ENCODE results near the gene SCRN2. TPM values are rescaled to one million over a fixed set of nuclear protein-coding genes. Genes with fewer than 3 reads are reported as not detected.

SCRN2 gene
- polyA plus RNA-seq, 1 donor: 109 TPM

DNA sequence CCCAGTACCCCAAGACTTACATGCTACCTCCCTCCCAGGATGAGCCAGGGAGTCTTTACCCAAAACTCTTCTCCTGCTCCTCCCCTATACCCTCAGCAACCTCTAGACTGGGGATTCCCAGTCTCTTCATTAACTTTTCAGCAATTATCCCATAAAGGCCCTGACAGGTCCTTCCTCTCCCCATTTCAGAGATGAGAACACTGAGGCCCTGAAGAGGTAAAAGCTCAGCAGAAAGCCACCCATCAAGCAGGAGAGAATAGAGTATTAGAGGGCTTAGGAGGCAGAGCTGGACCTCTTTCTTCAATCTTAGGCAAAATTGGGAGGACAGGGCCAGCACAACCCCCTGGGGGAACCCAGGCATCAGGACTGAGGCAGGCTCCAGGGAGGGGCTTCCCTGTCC lies 15.8 kb upstream of the SCRN2 start:
- H3K27me3 ChIP-seq (ENCODE audit: control insufficient read depth, insufficient read depth, low read length): peaks cover 53% of the 10 kb centered on the region

GRCh38 chr17:47855737-47856136 lies 14.7 kb upstream of the SCRN2 start:
- H3K27me3 ChIP-seq (ENCODE audit: control insufficient read depth, insufficient read depth, low read length): peaks cover 62% of the 10 kb centered on the region
- no peaks in the 10 kb centered on the region for H3K36me3 ChIP-seq (ENCODE audit: control insufficient read depth, insufficient read depth, low read length)
- no peak overlapping the region for H3K27ac ChIP-seq (ENCODE audit: low read length)
- H3K4me1 ChIP-seq (ENCODE audit: control insufficient read depth, insufficient read depth, low read length): peaks cover 9% of the 10 kb centered on the region
- no CpG with 5 or more reads among the region's 3 CpGs for WGBS (ENCODE audit: insufficient coverage, low lambda C conversion rate)
- DNase-seq: no peak
- H3K4me3 ChIP-seq (ENCODE audit: low read length): no peak overlapping the region
- H3K9me3 ChIP-seq (ENCODE audit: control insufficient read depth, low read depth, low read length): no peaks in the 10 kb centered on the region

More for the DNA sequence above, 15.8 kb upstream of the SCRN2 start:
- Histone ChIP-seq H3K4me3 (ENCODE audit: low read length) (no peak overlapping the region), H3K4me1 (ENCODE audit: control insufficient read depth, insufficient read depth, low read length) (peaks cover 4% of the 10 kb centered on the region), H3K27ac (ENCODE audit: low read length) (no peak overlapping the region), H3K36me3 (ENCODE audit: control insufficient read depth, insufficient read depth, low read length) (no peaks in the 10 kb centered on the region), H3K9me3 (ENCODE audit: control insufficient read depth, low read depth, low read length) (no peaks in the 10 kb centered on the region)
- DNase-seq: no peak

GRCh38 chr17:47853616-47854015 lies 12.5 kb upstream of the SCRN2 start:
- no CpG with 5 or more reads among the region's 5 CpGs for WGBS (ENCODE audit: insufficient coverage, low lambda C conversion rate)
- no peak for DNase-seq
- no peaks in the 10 kb centered on the region for H3K36me3 ChIP-seq (ENCODE audit: control insufficient read depth, insufficient read depth, low read length)
- no peak overlapping the region for H3K27ac ChIP-seq (ENCODE audit: low read length)
- peaks cover 11% of the 10 kb centered on the region for H3K4me1 ChIP-seq (ENCODE audit: control insufficient read depth, insufficient read depth, low read length)
- H3K27me3 ChIP-seq (ENCODE audit: control insufficient read depth, insufficient read depth, low read length): peaks cover 79% of the 10 kb centered on the region
- no peaks in the 10 kb centered on the region for H3K9me3 ChIP-seq (ENCODE audit: control insufficient read depth, low read depth, low read length)
- H3K4me3 ChIP-seq (ENCODE audit: low read length): no peak overlapping the region

GRCh38 chr17:47852113-47852949 lies 11.3 kb upstream of the SCRN2 start:
- Histone ChIP-seq H3K27ac (ENCODE audit: low read length) (no peak overlapping the region), H3K4me3 (ENCODE audit: low read length) (no peak overlapping the region), H3K27me3 (ENCODE audit: control insufficient read depth, insufficient read depth, low read length) (peaks cover 90% of the 10 kb centered on the region), H3K36me3 (ENCODE audit: control insufficient read depth, insufficient read depth, low read length) (no peaks in the 10 kb centered on the region), H3K4me1 (ENCODE audit: control insufficient read depth, insufficient read depth, low read length) (peaks cover 11% of the 10 kb centered on the region), H3K9me3 (ENCODE audit: control insufficient read depth, low read depth, low read length) (peaks cover 3% of the 10 kb centered on the region)
- DNase-seq: peak in 1 of 2 donors; percentile 49
- no CpG with 5 or more reads among the region's 32 CpGs for WGBS (ENCODE audit: insufficient coverage, low lambda C conversion rate)

GRCh38 chr17:47851764-47852112 lies 10.7 kb upstream of the SCRN2 start:
- Histone ChIP-seq H3K4me1 (ENCODE audit: control insufficient read depth, insufficient read depth, low read length) (peaks cover 11% of the 10 kb centered on the region), H3K9me3 (ENCODE audit: control insufficient read depth, low read depth, low read length) (peaks cover 3% of the 10 kb centered on the region), H3K27me3 (ENCODE audit: control insufficient read depth, insufficient read depth, low read length) (peaks cover 92% of the 10 kb centered on the region), H3K27ac (ENCODE audit: low read length) (no peak overlapping the region), H3K4me3 (ENCODE audit: low read length) (no peak overlapping the region), H3K36me3 (ENCODE audit: control insufficient read depth, insufficient read depth, low read length) (no peaks in the 10 kb centered on the region)
- no peak for DNase-seq
- no CpG with 5 or more reads among the region's 11 CpGs for WGBS (ENCODE audit: insufficient coverage, low lambda C conversion rate)

- WGBS (ENCODE audit: insufficient coverage, low lambda C conversion rate): no CpG with 5 or more reads among the region's 71 CpGs
- Histone ChIP-seq H3K27me3 (ENCODE audit: control insufficient read depth, insufficient read depth, low read length) (peaks cover 93% of the 10 kb centered on the region), H3K27ac (ENCODE audit: low read length) (peak within 1 kb of the TSS; percentile 20)
Observed at GRCh38 chr17:47850692-47851573, 9.9 kb upstream of the SCRN2 start, which contains the start of gene SP6. TSS of gene SP6 (minus strand) at chr17:47851163. CDS start at chr17:47848429, 2,734 bp downstream.

GRCh38 chr17:47850373-47850691 lies 9.3 kb upstream of the SCRN2 start:
- peaks cover 87% of the 10 kb centered on the region for H3K27me3 ChIP-seq (ENCODE audit: control insufficient read depth, insufficient read depth, low read length)
- no peaks in the 10 kb centered on the region for H3K36me3 ChIP-seq (ENCODE audit: control insufficient read depth, insufficient read depth, low read length)
- peaks cover 11% of the 10 kb centered on the region for H3K4me1 ChIP-seq (ENCODE audit: control insufficient read depth, insufficient read depth, low read length)
- WGBS (ENCODE audit: insufficient coverage, low lambda C conversion rate): no CpG with 5 or more reads among the region's 9 CpGs
- no peak overlapping the region for H3K27ac ChIP-seq (ENCODE audit: low read length)
- peak overlapping the region; percentile 59 for H3K4me3 ChIP-seq (ENCODE audit: low read length)
- DNase-seq: no peak
- peaks cover 3% of the 10 kb centered on the region for H3K9me3 ChIP-seq (ENCODE audit: control insufficient read depth, low read depth, low read length)

More at GRCh38 chr17:47850692-47851573, 9.9 kb upstream of the SCRN2 start, which contains the start of gene SP6:
- no peaks in the 10 kb centered on the region for H3K36me3 ChIP-seq (ENCODE audit: control insufficient read depth, insufficient read depth, low read length)
- H3K4me3 ChIP-seq (ENCODE audit: low read length): peak within 1 kb of the TSS; percentile 59
- peak; percentile 77 to 89 for DNase-seq
- peaks cover 11% of the 10 kb centered on the region for H3K4me1 ChIP-seq (ENCODE audit: control insufficient read depth, insufficient read depth, low read length)
- H3K9me3 ChIP-seq (ENCODE audit: control insufficient read depth, low read depth, low read length): peaks cover 3% of the 10 kb centered on the region

DNA sequence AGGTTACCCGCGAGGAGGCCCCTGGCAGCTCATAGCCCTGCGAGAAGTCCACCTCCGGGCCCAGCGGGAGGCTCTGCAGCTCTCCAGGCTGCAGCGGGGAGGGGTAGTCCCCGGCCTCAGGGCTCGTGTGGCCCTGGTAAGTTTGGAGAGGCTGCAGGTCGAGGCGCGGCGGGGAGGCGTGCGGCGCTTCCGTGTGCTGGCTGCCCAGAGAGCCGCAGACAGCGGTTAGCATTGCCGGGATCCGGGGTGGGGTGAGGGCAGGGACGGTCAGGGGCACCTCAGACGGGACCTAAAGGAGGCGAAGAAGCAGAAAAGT lies 7.1 kb upstream of the SCRN2 start:
- WGBS (ENCODE audit: insufficient coverage, low lambda C conversion rate): no CpG with 5 or more reads among the region's 23 CpGs
- Histone ChIP-seq H3K9me3 (ENCODE audit: control insufficient read depth, low read depth, low read length) (peaks cover 3% of the 10 kb centered on the region), H3K27me3 (ENCODE audit: control insufficient read depth, insufficient read depth, low read length) (peaks cover 67% of the 10 kb centered on the region), H3K27ac (ENCODE audit: low read length) (no peak overlapping the region), H3K4me1 (ENCODE audit: control insufficient read depth, insufficient read depth, low read length) (peaks cover 31% of the 10 kb centered on the region), H3K4me3 (ENCODE audit: low read length) (no peak overlapping the region), H3K36me3 (ENCODE audit: control insufficient read depth, insufficient read depth, low read length) (no peaks in the 10 kb centered on the region)
- no peak for DNase-seq

- H3K27ac ChIP-seq (ENCODE audit: low read length): no peak overlapping the region
- H3K9me3 ChIP-seq (ENCODE audit: control insufficient read depth, low read depth, low read length): peaks cover 3% of the 10 kb centered on the region
- H3K36me3 ChIP-seq (ENCODE audit: control insufficient read depth, insufficient read depth, low read length): no peaks in the 10 kb centered on the region
- H3K4me3 ChIP-seq (ENCODE audit: low read length): no peak overlapping the region
- peaks cover 35% of the 10 kb centered on the region for H3K4me1 ChIP-seq (ENCODE audit: control insufficient read depth, insufficient read depth, low read length)
- no peak for DNase-seq
- WGBS (ENCODE audit: insufficient coverage, low lambda C conversion rate): no CpG with 5 or more reads among the region's 71 CpGs
- peaks cover 61% of the 10 kb centered on the region for H3K27me3 ChIP-seq (ENCODE audit: control insufficient read depth, insufficient read depth, low read length)
Observed at GRCh38 chr17:47847341-47848197, 6.5 kb upstream of the SCRN2 start.

GRCh38 chr17:47846716-47847340 lies 5.8 kb upstream of the SCRN2 start:
- Histone ChIP-seq H3K9me3 (ENCODE audit: control insufficient read depth, low read depth, low read length) (peaks cover 3% of the 10 kb centered on the region), H3K27ac (ENCODE audit: low read length) (no peak overlapping the region), H3K27me3 (ENCODE audit: control insufficient read depth, insufficient read depth, low read length) (peaks cover 54% of the 10 kb centered on the region), H3K4me3 (ENCODE audit: low read length) (no peak overlapping the region), H3K36me3 (ENCODE audit: control insufficient read depth, insufficient read depth, low read length) (no peaks in the 10 kb centered on the region), H3K4me1 (ENCODE audit: control insufficient read depth, insufficient read depth, low read length) (peaks cover 36% of the 10 kb centered on the region)
- WGBS (ENCODE audit: insufficient coverage, low lambda C conversion rate): no CpG with 5 or more reads among the region's 31 CpGs
- no peak for DNase-seq
